ENCODE data around the gene L2HGDH. TPM values are rescaled to one million over a fixed set of nuclear protein-coding genes. Genes with fewer than 3 reads are reported as not detected.

L2HGDH gene
- total and polyA plus RNA-seq, 9 of the 15 experiments (the other 6 are each of a cell fraction or from before 2014, with no cell fraction given): 1.7 to 16.1 (median 10.5) TPM

DNA sequence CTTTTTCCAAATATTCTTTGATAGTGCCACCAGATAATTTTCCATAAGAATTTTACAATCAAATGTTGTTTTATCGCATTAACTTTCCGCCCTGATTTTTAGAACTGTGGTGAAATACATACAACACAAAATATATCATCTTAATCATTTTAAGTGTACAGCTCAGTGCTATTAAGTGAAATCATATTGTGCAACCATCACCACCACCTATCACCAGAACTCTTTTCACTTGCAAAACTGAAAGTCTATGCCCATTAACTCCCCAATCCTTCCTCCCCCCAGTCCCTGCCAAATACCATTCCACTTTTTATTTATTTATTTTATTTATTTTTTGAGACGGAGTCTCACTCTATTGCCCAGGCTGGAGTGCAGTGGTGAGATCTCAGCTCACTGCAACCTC is 48.1 kb upstream of the L2HGDH start:
- ChIA-PET CTCF (ENCODE audit: low intra/inter-chr PET ratio) (no interaction called here), POLR2A (interaction anchor here (0.5 to 1.1 kb wide), 2 partner anchors 10 to 151 kb away, joined by 3 read pairs; no protein-coding TSS in a partner anchor)
- BruUV-seq (replicated peaks): no TSS peak
- Histone ChIP-seq H3K4me1 (replicated peaks in 1 of 2; ENCODE audit: control insufficient read depth in 2 of 2, insufficient read depth in 2 of 2, low read length in 2 of 2) (no peaks in the 10 kb centered on the region; a peak in 1 of 5 replicates), H4K20me1 (replicated peaks; ENCODE audit: control insufficient read depth, insufficient read depth, low read length) (no peaks in the 10 kb centered on the region), H3K9me3 (replicated peaks; ENCODE audit: control insufficient read depth, insufficient read depth, low read depth, low read length) (no peaks in the 10 kb centered on the region), H3K27ac (ENCODE audit: extremely low read depth, low read depth, low read length) (no peak overlapping the region), H3K9me1 (ENCODE audit: control insufficient read depth, insufficient read depth, low read length) (no peaks in the 10 kb centered on the region), H3K79me2 (ENCODE audit: control insufficient read depth, insufficient read depth, low read length) (no peaks in the 10 kb centered on the region), H3K27me3 (ENCODE audit: control insufficient read depth in 2 of 2, insufficient read depth in 2 of 2, low read length in 2 of 2) (no peaks in the 10 kb centered on the region), H3K4me2 (ENCODE audit: insufficient read depth, low read length) (no peak overlapping the region), H3K9ac (ENCODE audit: insufficient read depth in 1 of 2, low read depth in 2 of 2, low read length in 2 of 2) (no peak overlapping the region), H3K4me3 (no peak overlapping the region), H3K36me3 (ENCODE audit: control insufficient read depth, insufficient read depth, low read length) (no peaks in the 10 kb centered on the region), H2AFZ (ENCODE audit: low read depth, low read length) (no peak overlapping the region)
- 93% methylated on average over 3 of the region's 3 CpGs for WGBS (ENCODE audit: insufficient coverage, low coverage, missing lambda C conversion rate)
- FAIRE-seq: no peak
- TF ChIP-seq CBFA2T3 (IDR thresholded peaks at IDR 0.05) (no peak), PYGO2 (tag; IDR thresholded peaks at IDR 0.05) (no peak), ZNF140 (CRISPR knock-in tag; IDR thresholded peaks at IDR 0.05) (no peak), CBX2 (IDR thresholded peaks at IDR 0.05; ENCODE audit: insufficient read depth, low read length, poor library complexity, severe bottlenecking) (no peak), MEF2D (tag; conservative IDR thresholded peaks at IDR 0.05; ENCODE audit: low read depth) (no peak), FOXJ3 (CRISPR knock-in tag; IDR thresholded peaks at IDR 0.05) (no peak), HDAC1 (IDR thresholded peaks at IDR 0.05) (no peak), XRCC5 (IDR thresholded peaks at IDR 0.05; ENCODE audit: low read depth, low read length) (no peak), GATA2 (CRISPR knock-in tag; IDR thresholded peaks at IDR 0.05) (no peak), NR1H2 (CRISPR knock-in tag; IDR thresholded peaks at IDR 0.05) (no peak), PCBP1 (IDR thresholded peaks at IDR 0.05; ENCODE audit: low read depth, low read length, poor library complexity, severe bottlenecking) (no peak), YY1 (IDR thresholded peaks at IDR 0.05; ENCODE audit: borderline replicate concordance in 1 of 3, control insufficient read depth in 1 of 3, extremely low read depth in 1 of 3, insufficient read depth in 3 of 3, insufficient read length in 1 of 3, insufficient replicate concordance in 2 of 3, low read depth in 1 of 3, low read length in 2 of 3) (no peak)
- TF ChIP-seq, protein P1, sequence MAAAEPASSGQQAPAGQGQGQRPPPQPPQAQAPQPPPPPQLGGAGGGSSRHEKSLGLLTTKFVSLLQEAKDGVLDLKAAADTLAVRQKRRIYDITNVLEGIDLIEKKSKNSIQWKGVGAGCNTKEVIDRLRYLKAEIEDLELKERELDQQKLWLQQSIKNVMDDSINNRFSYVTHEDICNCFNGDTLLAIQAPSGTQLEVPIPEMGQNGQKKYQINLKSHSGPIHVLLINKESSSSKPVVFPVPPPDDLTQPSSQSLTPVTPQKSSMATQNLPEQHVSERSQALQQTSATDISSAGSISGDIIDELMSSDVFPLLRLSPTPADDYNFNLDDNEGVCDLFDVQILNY (CRISPR knock-in tag; IDR thresholded peaks at IDR 0.05): no peak
- TF ChIP-seq, protein P2, sequence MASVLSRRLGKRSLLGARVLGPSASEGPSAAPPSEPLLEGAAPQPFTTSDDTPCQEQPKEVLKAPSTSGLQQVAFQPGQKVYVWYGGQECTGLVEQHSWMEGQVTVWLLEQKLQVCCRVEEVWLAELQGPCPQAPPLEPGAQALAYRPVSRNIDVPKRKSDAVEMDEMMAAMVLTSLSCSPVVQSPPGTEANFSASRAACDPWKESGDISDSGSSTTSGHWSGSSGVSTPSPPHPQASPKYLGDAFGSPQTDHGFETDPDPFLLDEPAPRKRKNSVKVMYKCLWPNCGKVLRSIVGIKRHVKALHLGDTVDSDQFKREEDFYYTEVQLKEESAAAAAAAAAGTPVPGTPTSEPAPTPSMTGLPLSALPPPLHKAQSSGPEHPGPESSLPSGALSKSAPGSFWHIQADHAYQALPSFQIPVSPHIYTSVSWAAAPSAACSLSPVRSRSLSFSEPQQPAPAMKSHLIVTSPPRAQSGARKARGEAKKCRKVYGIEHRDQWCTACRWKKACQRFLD (CRISPR knock-in tag; IDR thresholded peaks at IDR 0.05): no peak
- TF ChIP-seq, protein P3, sequence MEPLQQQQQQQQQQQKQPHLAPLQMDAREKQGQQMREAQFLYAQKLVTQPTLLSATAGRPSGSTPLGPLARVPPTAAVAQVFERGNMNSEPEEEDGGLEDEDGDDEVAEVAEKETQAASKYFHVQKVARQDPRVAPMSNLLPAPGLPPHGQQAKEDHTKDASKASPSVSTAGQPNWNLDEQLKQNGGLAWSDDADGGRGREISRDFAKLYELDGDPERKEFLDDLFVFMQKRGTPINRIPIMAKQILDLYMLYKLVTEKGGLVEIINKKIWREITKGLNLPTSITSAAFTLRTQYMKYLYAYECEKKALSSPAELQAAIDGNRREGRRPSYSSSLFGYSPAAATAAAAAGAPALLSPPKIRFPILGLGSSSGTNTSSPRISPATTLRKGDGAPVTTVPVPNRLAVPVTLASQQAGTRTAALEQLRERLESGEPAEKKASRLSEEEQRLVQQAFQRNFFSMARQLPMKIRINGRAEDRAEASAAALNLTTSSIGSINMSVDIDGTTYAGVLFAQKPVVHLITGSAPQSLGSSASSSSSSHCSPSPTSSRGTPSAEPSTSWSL (CRISPR knock-in tag; IDR thresholded peaks at IDR 0.05; ENCODE audit: borderline replicate concordance): no peak
- DNase-seq (ENCODE audit: extremely low read depth in 1 of 4, low spot score in 3 of 4): no peak
- intact Hi-C loops (cut with micrococcal nuclease): no loop called here
- in situ Hi-C loops (cut with MboI): no loop called here
- ATAC-seq: no peak
